ENCODE measurements around the gene CEP295NL. TPM values are rescaled to one million over a fixed set of nuclear protein-coding genes. Genes with fewer than 3 reads are reported as not detected.

CEP295NL gene
- total RNA-seq, 1 experiment from 2014 or later = 1.5 TPM

GRCh38 chr17:78937561-78937960 is 34.6 kb upstream of the CEP295NL start:
- Histone ChIP-seq H3K4me1 (ENCODE audit: insufficient read depth, low read length, poor library complexity, severe bottlenecking) (peaks cover 24% of the 10 kb centered on the region), H3K36me3 (ENCODE audit: insufficient read depth, low read length, poor library complexity, severe bottlenecking) (no peaks in the 10 kb centered on the region), H3K27me3 (replicated peaks; ENCODE audit: insufficient read depth, low read depth, low read length, poor library complexity) (no peaks in the 10 kb centered on the region), H3K9me3 (ENCODE audit: low read depth, low read length, poor library complexity, severe bottlenecking) (no peaks in the 10 kb centered on the region), H3K4me3 (ENCODE audit: low read depth, low read length, poor library complexity, severe bottlenecking) (no peak overlapping the region), H3K27ac (ENCODE audit: low read depth, low read length, poor library complexity, severe bottlenecking) (no peak overlapping the region)
- POLR2A ChIA-PET (ENCODE audit: low non-redundant PET) = no interaction called here
- CTCF ChIA-PET = interaction anchor here (0.6 kb wide), 1 partner anchor 15 kb away, joined by 6 read pairs; no protein-coding TSS in a partner anchor
- no TSS peak for BruUV-seq (replicated peaks)
- no peak for TF ChIP-seq CTCF (conservative IDR thresholded peaks at IDR 0.05; ENCODE audit: low read depth, low read length)
- intact Hi-C loops (cut with micrococcal nuclease; ENCODE audit: unreplicated experiment) = no loop called here
- DNase-seq (ENCODE audit: low spot score) = no peak

- TF ChIP-seq EZH2 (IDR thresholded peaks at IDR 0.05; ENCODE audit: borderline replicate concordance, low read depth, low read length, poor library complexity, severe bottlenecking) (no peak), CTCF (conservative IDR thresholded peaks at IDR 0.05; ENCODE audit: low read depth, low read length) (no peak)
- intact Hi-C loops (cut with micrococcal nuclease; ENCODE audit: unreplicated experiment) = no loop called here
- peak; percentile 86 for DNase-seq (ENCODE audit: low spot score)
- Histone ChIP-seq H3K27me3 (replicated peaks; ENCODE audit: insufficient read depth, low read depth, low read length, poor library complexity) (no peaks in the 10 kb centered on the region), H3K27ac (ENCODE audit: low read depth, low read length, poor library complexity, severe bottlenecking) (no peak overlapping the region), H3K36me3 (ENCODE audit: insufficient read depth, low read length, poor library complexity, severe bottlenecking) (no peaks in the 10 kb centered on the region), H3K9me3 (ENCODE audit: low read depth, low read length, poor library complexity, severe bottlenecking) (no peaks in the 10 kb centered on the region), H3K4me1 (ENCODE audit: insufficient read depth, low read length, poor library complexity, severe bottlenecking) (peaks cover 24% of the 10 kb centered on the region), H3K4me3 (ENCODE audit: low read depth, low read length, poor library complexity, severe bottlenecking) (no peak overlapping the region)
- ChIA-PET CTCF (no interaction called here), POLR2A (ENCODE audit: low non-redundant PET) (no interaction called here)
- no TSS peak for BruUV-seq (replicated peaks)
Observed at GRCh38 chr17:78935419-78936323, 32.7 kb upstream of the CEP295NL start.

- TF ChIP-seq EZH2 (IDR thresholded peaks at IDR 0.05; ENCODE audit: borderline replicate concordance, low read depth, low read length, poor library complexity, severe bottlenecking) (no peak), CTCF (conservative IDR thresholded peaks at IDR 0.05; ENCODE audit: low read depth, low read length) (no peak)
- H3K4me3 ChIP-seq (ENCODE audit: low read depth, low read length, poor library complexity, severe bottlenecking) = no peak overlapping the region
- CTCF ChIA-PET = no interaction called here
- H3K27ac ChIP-seq (ENCODE audit: low read depth, low read length, poor library complexity, severe bottlenecking) = no peak overlapping the region
- no TSS peak for BruUV-seq (replicated peaks)
- DNase-seq (ENCODE audit: low spot score) = no peak
- intact Hi-C loops (cut with micrococcal nuclease; ENCODE audit: unreplicated experiment) = no loop called here
- no peaks in the 10 kb centered on the region for H3K36me3 ChIP-seq (ENCODE audit: insufficient read depth, low read length, poor library complexity, severe bottlenecking)
- H3K9me3 ChIP-seq (ENCODE audit: low read depth, low read length, poor library complexity, severe bottlenecking) = no peaks in the 10 kb centered on the region
- peaks cover 24% of the 10 kb centered on the region for H3K4me1 ChIP-seq (ENCODE audit: insufficient read depth, low read length, poor library complexity, severe bottlenecking)
- POLR2A ChIA-PET (ENCODE audit: low non-redundant PET) = no interaction called here
- no peaks in the 10 kb centered on the region for H3K27me3 ChIP-seq (replicated peaks; ENCODE audit: insufficient read depth, low read depth, low read length, poor library complexity)
Observed at GRCh38 chr17:78934681-78935418, 31.8 kb upstream of the CEP295NL start.
